DMS53 treated with DMSO at 0.1 percent for 48 hours (cell line): ENCODE results near the gene ALAS2.
A peak's percentile ranks its signal among the peaks of the same experiment; 100 is the strongest.
"Not testable (repeated sequence)": the region's sequence is repeated elsewhere in the genome, so short reads cannot be mapped to it uniquely, and the experiment has no call there.

Experiments used
- DNase-seq: peaks from one replicate; lab custom pipeline; 2025; ENCODE audit not compliant: unreplicated experiment; lab: John Stamatoyannopoulos, UW

The ALAS2 gene

GRCh38 chrX:55030271-55031205, at the start of gene ALAS2:
ALAS2 (minus strand) TSS chrX:55030977; CDS start chrX:55026000, 4,977 bp downstream.
- no peak for DNase-seq

DNA sequence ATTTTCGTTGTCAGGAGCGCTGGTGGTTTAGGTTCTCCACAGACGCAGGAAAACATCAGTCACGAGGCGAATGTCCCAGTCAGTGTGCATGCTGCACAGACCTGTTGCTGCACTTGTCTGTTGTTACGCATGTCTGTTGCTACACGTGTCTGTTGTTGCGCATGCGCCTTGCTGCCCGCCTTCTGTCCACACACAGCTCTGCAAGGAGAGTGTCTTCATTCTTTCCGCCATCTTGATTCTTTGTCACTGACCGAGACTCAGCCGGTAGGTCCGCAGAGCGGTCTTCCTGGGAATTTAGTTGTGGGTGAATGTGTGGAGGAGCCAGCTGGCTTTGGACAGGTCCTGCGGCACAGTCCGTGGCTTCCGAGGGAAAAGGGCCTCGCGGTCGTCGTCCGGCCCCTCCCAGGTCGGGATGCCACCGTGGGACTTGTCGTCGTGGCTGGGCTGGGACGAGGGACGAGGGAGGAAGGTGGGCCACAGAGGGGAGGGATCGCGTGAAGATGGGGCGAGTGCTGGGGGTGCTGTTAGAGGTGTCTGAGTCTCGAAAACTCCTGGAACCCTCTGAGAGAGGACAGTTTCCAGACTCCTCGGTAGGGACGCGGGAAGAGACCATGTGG, 44.2 kb upstream of the ALAS2 start, which contains the start of gene PAGE2B:
PAGE2B (plus strand) TSS at position 180 of the 617 bp plus-strand sequence. CDS start 1,012 bp downstream, outside the sequence.
- no peak for DNase-seq

DNA sequence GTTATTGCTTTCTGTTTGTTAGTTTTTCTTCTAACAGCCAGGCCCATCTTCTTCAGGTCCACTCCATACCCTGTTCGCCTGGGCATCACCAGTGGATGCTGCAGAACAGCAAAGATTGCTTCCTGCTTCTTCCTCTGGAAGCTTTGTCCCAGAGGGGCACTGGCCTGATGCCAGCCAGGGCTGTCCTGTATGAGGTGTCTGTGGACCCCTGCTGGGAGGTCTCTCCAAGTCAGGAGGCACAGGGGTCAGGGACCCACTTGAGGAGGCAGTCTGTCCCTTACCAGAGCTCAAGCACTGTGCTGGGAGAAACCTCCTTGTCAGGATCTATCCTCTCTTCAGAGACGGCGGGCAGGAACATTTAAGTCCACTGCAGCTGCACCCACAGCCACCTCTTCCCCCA, 41.5 kb upstream of the ALAS2 start:
- no peak for DNase-seq

GRCh38 chrX:55067180-55067579, 36.4 kb upstream of the ALAS2 start:
- not testable (repeated sequence) for DNase-seq

DNA sequence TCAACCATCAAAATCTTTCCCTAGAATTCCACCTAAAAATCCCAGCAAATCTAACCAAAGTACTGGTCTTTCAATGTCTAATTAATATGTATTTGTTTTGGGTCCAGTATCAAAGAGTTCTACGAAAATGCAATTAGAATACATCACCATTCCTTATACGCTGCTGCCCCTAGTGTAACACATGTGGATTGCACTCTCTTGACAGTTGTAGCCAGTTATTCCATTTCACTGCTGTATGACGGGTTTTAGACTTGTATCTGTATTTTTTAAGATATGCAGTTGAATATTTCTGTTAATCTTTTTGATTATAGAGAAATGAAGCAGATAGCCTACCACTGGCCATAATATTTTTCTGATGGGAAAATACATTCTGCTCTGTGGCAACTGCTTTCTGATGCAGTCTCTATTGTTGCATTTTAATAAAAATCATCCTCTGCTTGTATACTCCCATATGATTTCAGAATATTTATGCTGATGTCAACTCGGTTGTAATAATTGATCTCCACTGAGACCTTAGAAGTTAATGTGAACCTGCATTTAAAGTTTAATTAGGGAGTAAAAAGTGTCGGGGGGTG, 27.0 kb upstream of the ALAS2 start:
- peak; percentile 37 for DNase-seq

DNA sequence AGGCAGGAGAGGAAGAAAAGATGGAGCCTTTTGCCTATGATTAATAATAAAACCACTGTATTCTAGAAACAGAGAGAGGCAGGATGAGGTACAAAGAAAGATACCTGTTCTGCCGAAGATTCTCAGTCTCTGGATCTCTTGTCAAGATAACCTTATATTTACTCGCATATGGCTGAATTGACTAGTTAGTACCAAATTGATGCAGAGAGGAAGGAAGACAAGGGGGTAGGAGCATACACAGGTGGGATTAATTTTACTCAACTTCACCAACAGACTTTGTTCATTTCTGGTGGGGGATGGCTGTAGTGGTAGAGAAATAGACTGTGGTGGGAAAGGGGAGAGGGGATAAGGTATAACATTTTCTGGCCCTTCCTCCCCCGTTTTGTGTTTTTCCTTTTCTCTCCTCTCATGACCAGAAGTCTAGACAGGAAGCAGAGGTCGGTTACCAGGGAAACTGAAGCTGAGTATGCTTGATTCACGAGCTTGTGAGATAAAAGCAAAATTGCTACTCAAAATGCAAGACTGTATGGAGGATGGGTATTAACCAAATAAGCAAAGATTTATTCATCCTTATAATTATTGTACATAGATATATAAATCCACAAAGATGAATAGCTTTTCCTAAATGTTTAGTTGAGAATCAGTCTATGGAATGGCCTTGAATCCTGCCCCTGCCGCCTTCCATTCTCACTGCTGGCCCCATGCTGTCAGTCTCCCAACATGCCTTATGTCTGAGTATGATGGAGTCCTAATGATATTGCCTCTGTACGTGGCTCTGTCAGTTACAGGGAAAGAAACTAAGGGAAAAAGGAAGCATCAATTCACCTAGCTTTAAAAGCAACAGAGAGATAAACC, 26.3 kb upstream of the ALAS2 start:
- DNase-seq = no peak

DNA sequence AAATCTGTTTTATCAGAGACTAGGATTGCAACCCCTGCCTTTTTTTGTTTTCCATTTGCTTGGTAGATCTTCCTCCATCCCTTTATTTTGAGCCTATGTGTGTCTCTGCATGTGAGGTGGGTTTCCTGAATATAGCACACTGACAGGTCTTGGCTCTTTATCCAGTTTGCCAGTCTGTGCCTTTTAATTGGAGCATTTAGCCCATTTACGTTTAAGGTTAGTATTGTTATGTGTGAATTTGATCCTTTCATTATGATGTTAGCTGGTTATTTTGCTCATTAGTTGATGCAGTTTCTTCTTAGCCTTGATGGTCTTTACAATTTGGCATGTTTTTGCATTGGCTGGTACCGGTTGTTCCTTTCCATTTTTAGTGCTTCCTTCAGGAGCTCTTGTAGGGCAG, 19.8 kb upstream of the ALAS2 start:
- not testable (repeated sequence) for DNase-seq

DNA sequence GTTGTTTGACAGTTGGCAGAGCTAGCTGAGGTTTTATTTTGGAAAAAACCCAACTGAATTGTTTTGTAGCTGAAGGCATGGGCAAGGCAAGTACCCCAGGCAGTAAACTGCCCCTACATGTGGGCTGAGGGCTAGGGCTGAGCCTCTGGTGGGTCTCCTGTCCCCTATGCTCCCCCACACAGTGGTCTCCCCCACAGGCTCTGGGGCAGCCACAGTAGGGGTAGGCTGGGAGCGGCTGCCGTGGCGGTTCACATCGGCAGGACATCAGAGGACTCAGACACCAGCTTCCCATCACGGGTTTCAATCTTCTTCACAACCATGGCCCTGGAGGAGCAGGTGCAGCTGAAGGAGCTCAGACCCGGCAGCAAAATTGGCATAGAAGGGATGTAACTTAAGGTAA, 10.7 kb upstream of the ALAS2 start:
- no peak for DNase-seq

DNA sequence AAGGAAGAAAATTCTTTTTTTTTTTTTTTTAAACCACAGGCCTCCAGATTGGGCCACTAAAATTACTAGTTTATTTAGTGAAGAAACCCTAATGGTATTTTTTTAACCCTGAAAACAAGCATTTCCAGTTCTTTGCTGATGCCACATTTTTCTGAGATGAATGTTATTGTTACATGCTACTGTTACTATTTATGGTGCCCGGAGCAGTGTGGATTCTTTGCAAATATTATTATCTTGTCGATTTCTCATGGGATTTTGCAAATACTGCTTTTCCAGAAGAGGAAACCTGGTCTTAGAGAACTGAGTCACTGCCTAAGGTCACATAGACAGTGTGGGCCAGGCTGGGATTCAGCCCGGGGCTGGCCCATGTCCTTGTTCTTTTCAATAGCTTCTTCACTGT, 8.7 kb upstream of the ALAS2 start:
- no peak for DNase-seq

- no peak for DNase-seq
Observed at GRCh38 chrX:55033429-55033828, 2.7 kb upstream of the ALAS2 start.

DNA sequence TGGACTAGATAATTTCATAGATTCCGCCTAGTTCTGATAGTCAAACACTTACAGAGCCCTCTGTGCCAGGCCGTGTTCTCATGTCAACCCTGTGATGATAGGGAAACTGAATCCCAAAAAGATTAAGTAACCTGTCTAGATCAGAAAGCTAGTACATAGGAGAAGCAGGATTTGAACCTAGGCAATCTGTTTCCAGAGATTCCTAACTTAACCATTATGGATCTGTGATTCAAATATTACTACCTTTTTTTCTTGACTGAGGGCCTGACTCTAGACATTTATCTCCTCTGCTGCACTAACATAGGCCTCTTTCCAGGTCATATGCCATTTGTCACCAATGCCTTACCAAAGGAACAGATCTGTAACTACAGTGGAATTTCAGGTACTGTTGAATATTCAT, 1.5 kb downstream of the ALAS2 start:
- no peak for DNase-seq

GRCh38 chrX:55028611-55029010, 2.2 kb downstream of the ALAS2 start:
- DNase-seq = no peak

- DNase-seq = no peak
Observed at GRCh38 chrX:55028040-55028439, 2.7 kb downstream of the ALAS2 start.

GRCh38 chrX:55026840-55027239, 3.9 kb downstream of the ALAS2 start:
- no peak for DNase-seq

DNA sequence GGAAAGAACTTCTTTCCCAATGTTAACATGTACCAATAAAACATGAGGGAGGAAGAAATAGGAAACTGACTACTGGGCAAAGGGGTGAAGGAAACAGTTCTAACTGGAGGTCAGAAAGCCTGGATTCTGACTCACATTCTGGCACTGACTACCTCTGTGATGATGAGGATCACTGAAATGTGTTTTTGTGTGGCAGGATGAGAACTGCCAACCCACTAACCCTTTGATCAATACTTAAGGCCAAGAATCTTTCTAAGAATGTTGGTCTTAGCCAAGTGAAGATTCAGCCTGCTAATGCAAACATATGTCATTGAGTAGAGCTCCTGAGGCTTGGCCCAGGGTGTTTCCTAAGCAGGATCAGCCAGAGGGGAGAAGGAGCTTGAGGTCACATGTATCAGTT, 4.6 kb downstream of the ALAS2 start:
- no peak for DNase-seq

- no peak for DNase-seq
Observed at GRCh38 chrX:55014897-55015299, 15.9 kb downstream of the ALAS2 start.

GRCh38 chrX:55011294-55011693, 19.5 kb downstream of the ALAS2 start:
- DNase-seq = no peak

GRCh38 chrX:55008571-55009358, 22.0 kb downstream of the ALAS2 start:
- DNase-seq = no peak

- DNase-seq = no peak
Observed at GRCh38 chrX:55007656-55008055, 23.1 kb downstream of the ALAS2 start.
